ENCODE measurements around the gene ARFIP1. TPM values are rescaled to one million over a fixed set of nuclear protein-coding genes. Genes with fewer than 3 reads are reported as not detected.
A peak's percentile ranks its signal among the peaks of the same experiment; 100 is the strongest.

Gene ARFIP1
- total and polyA plus RNA-seq, 2 donors = 18.5 to 26.7 TPM

GRCh38 chr4:152870606-152871005, 90.9 kb downstream of the ARFIP1 start:
- H3K27ac ChIP-seq (ENCODE audit: low read depth in 1 of 2, low read length in 1 of 2) = no peak overlapping the region
- WGBS = 89% methylated on average over 2 of the region's 2 CpGs
- H3K4me3 ChIP-seq (ENCODE audit: low read length in 2 of 2) = no peak overlapping the region
- DNase-seq (ENCODE audit: low read depth in 6 of 9, low spot score in 9 of 9) = no peak
- no peaks in the 10 kb centered on the region for H3K9me3 ChIP-seq (ENCODE audit: control insufficient read depth in 2 of 2, insufficient read depth in 1 of 2, low read length in 1 of 2)
- no peaks in the 10 kb centered on the region for H3K27me3 ChIP-seq (ENCODE audit: control insufficient read depth in 2 of 2, insufficient read depth in 1 of 2, low read length in 1 of 2)
- no peaks in the 10 kb centered on the region for H3K36me3 ChIP-seq (ENCODE audit: control insufficient read depth in 2 of 2, insufficient read depth in 2 of 2, low read length in 1 of 2)
- H3K4me1 ChIP-seq (ENCODE audit: control insufficient read depth in 2 of 2, insufficient read depth in 2 of 2, low read length in 2 of 2) = no peaks in the 10 kb centered on the region

- Histone ChIP-seq H3K4me1 (ENCODE audit: control insufficient read depth in 2 of 2, insufficient read depth in 2 of 2, low read length in 2 of 2) (no peaks in the 10 kb centered on the region), H3K36me3 (ENCODE audit: control insufficient read depth in 2 of 2, insufficient read depth in 2 of 2, low read length in 1 of 2) (peaks cover 0 to 3% of the 10 kb centered on the region in 2 donors), H3K9me3 (ENCODE audit: control insufficient read depth in 2 of 2, insufficient read depth in 1 of 2, low read length in 1 of 2) (peaks cover 0 to 8% of the 10 kb centered on the region in 2 donors), H3K4me3 (ENCODE audit: low read length in 2 of 2) (no peak overlapping the region), H3K27me3 (ENCODE audit: control insufficient read depth in 2 of 2, insufficient read depth in 1 of 2, low read length in 1 of 2) (no peaks in the 10 kb centered on the region), H3K27ac (ENCODE audit: low read depth in 1 of 2, low read length in 1 of 2) (no peak overlapping the region)
- DNase-seq (ENCODE audit: low read depth in 6 of 9, low spot score in 9 of 9) = no peak
These were observed 95.5 kb downstream of the ARFIP1 start for GRCh38 chr4:152875261-152875660.

- peaks cover 0 to 3% of the 10 kb centered on the region in 2 donors for H3K36me3 ChIP-seq (ENCODE audit: control insufficient read depth in 2 of 2, insufficient read depth in 2 of 2, low read length in 1 of 2)
- no peaks in the 10 kb centered on the region for H3K27me3 ChIP-seq (ENCODE audit: control insufficient read depth in 2 of 2, insufficient read depth in 1 of 2, low read length in 1 of 2)
- 98% methylated on average over 1 of the region's 1 CpG for WGBS
- DNase-seq (ENCODE audit: low read depth in 6 of 9, low spot score in 9 of 9) = no peak
- H3K4me1 ChIP-seq (ENCODE audit: control insufficient read depth in 2 of 2, insufficient read depth in 2 of 2, low read length in 2 of 2) = no peaks in the 10 kb centered on the region
- peaks cover 0 to 8% of the 10 kb centered on the region in 2 donors for H3K9me3 ChIP-seq (ENCODE audit: control insufficient read depth in 2 of 2, insufficient read depth in 1 of 2, low read length in 1 of 2)
- H3K4me3 ChIP-seq (ENCODE audit: low read length in 2 of 2) = no peak overlapping the region
- no peak overlapping the region for H3K27ac ChIP-seq (ENCODE audit: low read depth in 1 of 2, low read length in 1 of 2)
These were observed 98.1 kb downstream of the ARFIP1 start for GRCh38 chr4:152877868-152878267.

GRCh38 chr4:152880263-152880662, 100.5 kb downstream of the ARFIP1 start:
- no peak for DNase-seq (ENCODE audit: low read depth in 6 of 9, low spot score in 9 of 9)
- Histone ChIP-seq H3K36me3 (ENCODE audit: control insufficient read depth in 2 of 2, insufficient read depth in 2 of 2, low read length in 1 of 2) (peaks cover 0 to 3% of the 10 kb centered on the region in 2 donors), H3K27ac (ENCODE audit: low read depth in 1 of 2, low read length in 1 of 2) (no peak overlapping the region), H3K27me3 (ENCODE audit: control insufficient read depth in 2 of 2, insufficient read depth in 1 of 2, low read length in 1 of 2) (no peaks in the 10 kb centered on the region), H3K4me1 (ENCODE audit: control insufficient read depth in 2 of 2, insufficient read depth in 2 of 2, low read length in 2 of 2) (no peaks in the 10 kb centered on the region), H3K4me3 (ENCODE audit: low read length in 2 of 2) (no peak overlapping the region), H3K9me3 (ENCODE audit: control insufficient read depth in 2 of 2, insufficient read depth in 1 of 2, low read length in 1 of 2) (peaks cover 0 to 8% of the 10 kb centered on the region in 2 donors)
- WGBS = 96% methylated on average over 2 of the region's 2 CpGs

- Histone ChIP-seq H3K4me1 (ENCODE audit: control insufficient read depth in 2 of 2, insufficient read depth in 2 of 2, low read length in 2 of 2) (no peaks in the 10 kb centered on the region), H3K9me3 (ENCODE audit: control insufficient read depth in 2 of 2, insufficient read depth in 1 of 2, low read length in 1 of 2) (peaks cover 0 to 2% of the 10 kb centered on the region in 2 donors), H3K36me3 (ENCODE audit: control insufficient read depth in 2 of 2, insufficient read depth in 2 of 2, low read length in 1 of 2) (peaks cover 0 to 1% of the 10 kb centered on the region in 2 donors), H3K4me3 (ENCODE audit: low read length in 2 of 2) (no peak overlapping the region), H3K27ac (ENCODE audit: low read depth in 1 of 2, low read length in 1 of 2) (no peak overlapping the region), H3K27me3 (ENCODE audit: control insufficient read depth in 2 of 2, insufficient read depth in 1 of 2, low read length in 1 of 2) (no peaks in the 10 kb centered on the region)
- no peak for DNase-seq (ENCODE audit: low read depth in 6 of 9, low spot score in 9 of 9)
- WGBS = 100% methylated on average over 1 of the region's 1 CpG
These were observed 102.2 kb downstream of the ARFIP1 start for GRCh38 chr4:152881974-152882373.

- Histone ChIP-seq H3K9me3 (ENCODE audit: control insufficient read depth in 2 of 2, insufficient read depth in 1 of 2, low read length in 1 of 2) (no peaks in the 10 kb centered on the region), H3K27me3 (ENCODE audit: control insufficient read depth in 2 of 2, insufficient read depth in 1 of 2, low read length in 1 of 2) (no peaks in the 10 kb centered on the region), H3K27ac (ENCODE audit: low read depth in 1 of 2, low read length in 1 of 2) (no peak overlapping the region), H3K4me3 (ENCODE audit: low read length in 2 of 2) (no peak overlapping the region), H3K4me1 (ENCODE audit: control insufficient read depth in 2 of 2, insufficient read depth in 2 of 2, low read length in 2 of 2) (no peaks in the 10 kb centered on the region), H3K36me3 (ENCODE audit: control insufficient read depth in 2 of 2, insufficient read depth in 2 of 2, low read length in 1 of 2) (no peaks in the 10 kb centered on the region)
- WGBS = 80% methylated on average over 5 of the region's 5 CpGs
- peak in 1 of 9 donors; percentile 11 for DNase-seq (ENCODE audit: low read depth in 6 of 9, low spot score in 9 of 9)
These were observed 105.4 kb downstream of the ARFIP1 start for GRCh38 chr4:152885185-152885584.

- no peak for DNase-seq (ENCODE audit: low read depth in 6 of 9, low spot score in 9 of 9)
- Histone ChIP-seq H3K4me1 (ENCODE audit: control insufficient read depth in 2 of 2, insufficient read depth in 2 of 2, low read length in 2 of 2) (no peaks in the 10 kb centered on the region), H3K27ac (ENCODE audit: low read depth in 1 of 2, low read length in 1 of 2) (no peak overlapping the region), H3K9me3 (ENCODE audit: control insufficient read depth in 2 of 2, insufficient read depth in 1 of 2, low read length in 1 of 2) (no peaks in the 10 kb centered on the region), H3K4me3 (ENCODE audit: low read length in 2 of 2) (no peak overlapping the region), H3K27me3 (ENCODE audit: control insufficient read depth in 2 of 2, insufficient read depth in 1 of 2, low read length in 1 of 2) (no peaks in the 10 kb centered on the region), H3K36me3 (ENCODE audit: control insufficient read depth in 2 of 2, insufficient read depth in 2 of 2, low read length in 1 of 2) (no peaks in the 10 kb centered on the region)
- 97% methylated on average over 1 of the region's 1 CpG for WGBS
These were observed 106.4 kb downstream of the ARFIP1 start for GRCh38 chr4:152886201-152886600.

- Histone ChIP-seq H3K27ac (ENCODE audit: low read depth in 1 of 2, low read length in 1 of 2) (no peak overlapping the region), H3K36me3 (ENCODE audit: control insufficient read depth in 2 of 2, insufficient read depth in 2 of 2, low read length in 1 of 2) (peaks cover 0 to 2% of the 10 kb centered on the region in 2 donors), H3K4me1 (ENCODE audit: control insufficient read depth in 2 of 2, insufficient read depth in 2 of 2, low read length in 2 of 2) (no peaks in the 10 kb centered on the region), H3K27me3 (ENCODE audit: control insufficient read depth in 2 of 2, insufficient read depth in 1 of 2, low read length in 1 of 2) (no peaks in the 10 kb centered on the region), H3K4me3 (ENCODE audit: low read length in 2 of 2) (no peak overlapping the region), H3K9me3 (ENCODE audit: control insufficient read depth in 2 of 2, insufficient read depth in 1 of 2, low read length in 1 of 2) (no peaks in the 10 kb centered on the region)
- DNase-seq (ENCODE audit: low read depth in 6 of 9, low spot score in 9 of 9) = no peak
- 98% methylated on average over 6 of the region's 6 CpGs for WGBS
These were observed 108.2 kb downstream of the ARFIP1 start for GRCh38 chr4:152887981-152888380.

GRCh38 chr4:152892974-152893373, 113.2 kb downstream of the ARFIP1 start:
- Histone ChIP-seq H3K4me1 (ENCODE audit: control insufficient read depth in 2 of 2, insufficient read depth in 2 of 2, low read length in 2 of 2) (peaks cover 0 to 2% of the 10 kb centered on the region in 2 donors), H3K27ac (ENCODE audit: low read depth in 1 of 2, low read length in 1 of 2) (no peak overlapping the region), H3K27me3 (ENCODE audit: control insufficient read depth in 2 of 2, insufficient read depth in 1 of 2, low read length in 1 of 2) (no peaks in the 10 kb centered on the region), H3K36me3 (ENCODE audit: control insufficient read depth in 2 of 2, insufficient read depth in 2 of 2, low read length in 1 of 2) (peaks cover 0 to 2% of the 10 kb centered on the region in 2 donors), H3K4me3 (ENCODE audit: low read length in 2 of 2) (no peak overlapping the region), H3K9me3 (ENCODE audit: control insufficient read depth in 2 of 2, insufficient read depth in 1 of 2, low read length in 1 of 2) (no peaks in the 10 kb centered on the region)
- 97% methylated on average over 2 of the region's 2 CpGs for WGBS
- no peak for DNase-seq (ENCODE audit: low read depth in 6 of 9, low spot score in 9 of 9)

GRCh38 chr4:152894673-152895072, 114.9 kb downstream of the ARFIP1 start:
- no peak for DNase-seq (ENCODE audit: low read depth in 6 of 9, low spot score in 9 of 9)
- Histone ChIP-seq H3K27ac (ENCODE audit: low read depth in 1 of 2, low read length in 1 of 2) (no peak overlapping the region), H3K36me3 (ENCODE audit: control insufficient read depth in 2 of 2, insufficient read depth in 2 of 2, low read length in 1 of 2) (peaks cover 0 to 2% of the 10 kb centered on the region in 2 donors), H3K27me3 (ENCODE audit: control insufficient read depth in 2 of 2, insufficient read depth in 1 of 2, low read length in 1 of 2) (no peaks in the 10 kb centered on the region), H3K9me3 (ENCODE audit: control insufficient read depth in 2 of 2, insufficient read depth in 1 of 2, low read length in 1 of 2) (no peaks in the 10 kb centered on the region), H3K4me1 (ENCODE audit: control insufficient read depth in 2 of 2, insufficient read depth in 2 of 2, low read length in 2 of 2) (peaks cover 0 to 2% of the 10 kb centered on the region in 2 donors), H3K4me3 (ENCODE audit: low read length in 2 of 2) (no peak overlapping the region)
- WGBS = 98% methylated on average over 1 of the region's 1 CpG

Measured in thymus (tissue), 11 donors.